ENCODE measurements around the gene TANC1.

TANC1 gene

DNA sequence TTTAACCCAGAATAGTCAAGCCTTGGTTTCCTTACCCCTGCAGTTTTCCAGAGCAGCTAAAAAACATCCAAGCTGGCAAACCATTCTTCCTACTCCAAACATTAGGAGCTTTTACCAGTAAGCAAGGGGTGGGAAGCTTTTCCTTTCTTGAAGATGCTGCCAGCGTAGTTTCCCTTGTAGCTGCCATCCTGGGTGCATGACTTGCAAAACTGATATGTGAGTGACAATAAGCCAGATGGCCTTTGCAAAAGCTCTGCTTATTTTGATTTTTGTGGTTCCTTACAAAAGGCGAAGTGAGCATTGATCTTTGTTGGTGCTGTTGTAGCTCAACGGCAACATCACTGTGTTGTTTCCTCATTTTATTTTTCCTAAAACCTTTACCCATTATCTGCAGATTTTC lies 179.2 kb downstream of the TANC1 start:
- DNase-seq, result no peak

DNA sequence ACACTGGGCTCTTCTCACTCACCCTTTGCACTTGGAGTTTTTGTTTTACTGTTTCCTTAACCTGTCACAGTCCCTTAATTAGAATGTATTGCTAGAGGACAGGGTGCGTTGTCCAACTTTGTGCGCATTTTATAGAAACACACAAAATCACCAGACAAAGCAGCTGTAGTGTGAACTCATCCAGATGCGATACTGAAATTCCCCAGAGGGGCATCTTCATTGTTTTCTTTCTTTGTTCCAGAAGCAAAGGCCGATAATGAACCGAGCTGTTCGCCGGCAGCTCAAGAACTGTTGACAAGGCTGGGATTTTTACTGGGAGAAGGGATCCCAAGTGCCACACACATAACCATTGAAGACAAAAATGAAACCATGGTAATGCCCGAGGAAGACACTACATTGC lies 180.5 kb downstream of the TANC1 start:
- DNase-seq, result no peak

DNA sequence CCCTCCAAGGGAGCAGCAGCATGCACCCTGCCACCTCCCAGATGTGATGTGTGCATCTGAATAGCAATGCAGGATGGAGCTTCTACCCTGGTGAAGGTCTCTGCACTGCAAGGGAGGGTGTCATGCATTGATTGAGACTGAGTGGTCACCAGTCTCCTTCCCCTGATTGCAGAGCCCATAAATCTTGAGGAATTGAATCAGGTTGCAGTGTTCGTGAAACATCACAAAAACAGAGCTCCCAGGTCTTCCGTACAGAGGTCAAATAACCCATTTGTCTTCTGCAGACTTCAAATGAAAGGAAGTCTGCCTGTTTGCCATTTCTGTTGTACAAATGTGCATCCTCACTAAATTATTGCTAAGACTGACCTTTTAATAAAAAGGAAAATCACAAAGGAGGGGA lies 181.3 kb downstream of the TANC1 start:
- no peak for DNase-seq

DNA sequence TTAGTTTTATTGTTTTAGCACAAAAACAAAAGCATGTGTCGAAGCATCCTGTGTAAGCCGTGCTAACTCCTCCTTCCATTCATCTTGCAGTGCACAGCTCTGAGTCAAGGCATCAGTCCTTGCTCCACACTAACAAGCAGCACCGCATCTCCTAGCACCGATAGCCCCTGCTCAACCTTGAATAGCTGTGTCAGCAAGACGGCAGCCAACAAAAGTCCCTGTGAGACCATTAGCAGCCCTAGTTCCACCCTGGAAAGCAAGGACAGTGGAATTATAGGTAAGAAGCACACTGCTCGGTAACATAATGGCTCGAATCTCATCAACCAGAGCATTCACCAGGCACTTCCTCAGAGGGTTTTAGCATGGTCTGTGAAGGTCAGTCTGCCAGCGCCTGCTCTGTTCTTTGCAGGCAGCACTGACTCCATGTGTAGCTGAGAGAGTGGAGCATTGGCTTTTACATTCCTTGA lies 181.9 kb downstream of the TANC1 start:
- DNase-seq, result no peak

DNA sequence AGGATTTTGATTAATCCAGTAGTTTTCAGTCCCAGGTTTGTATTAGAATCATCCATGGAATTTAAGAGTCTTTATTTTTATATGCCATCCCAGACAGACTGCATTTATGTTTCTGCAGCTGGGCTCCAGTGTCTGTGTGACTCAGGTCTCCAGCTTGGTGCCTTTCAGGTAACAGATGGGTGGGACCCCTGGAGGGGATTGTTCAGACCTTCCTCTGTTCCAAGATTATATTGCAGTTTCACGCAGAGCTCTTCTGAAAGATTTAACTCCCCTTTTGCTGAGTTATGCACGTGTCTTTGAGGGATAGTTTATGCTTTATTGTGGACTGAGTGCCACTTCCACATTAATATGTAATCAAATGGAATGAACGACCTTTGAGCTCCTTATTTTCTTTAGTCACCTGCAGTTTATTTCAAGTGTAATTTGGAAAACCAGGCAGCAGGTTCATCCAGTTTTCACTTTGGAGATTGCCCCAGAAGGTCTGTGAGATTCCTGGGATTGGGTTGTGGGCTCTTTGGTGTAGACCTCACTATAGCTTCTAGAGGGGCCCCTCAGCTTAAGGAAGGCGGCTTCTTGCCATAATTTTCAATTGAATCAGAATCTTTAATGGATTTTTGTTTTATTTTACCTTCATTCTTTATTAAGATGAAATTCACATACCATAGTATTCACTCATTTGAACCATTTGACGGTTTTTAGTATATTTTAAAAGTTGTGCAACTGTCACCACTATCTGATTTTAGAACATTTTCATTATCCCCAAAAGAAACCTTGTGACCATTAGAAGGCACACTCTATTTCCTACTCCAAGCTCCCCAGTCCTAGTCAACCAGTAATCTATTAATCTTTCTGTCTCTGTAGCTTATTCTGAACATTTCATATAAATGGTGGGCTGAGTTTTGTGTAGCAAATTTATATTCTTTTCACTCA lies 183.0 kb downstream of the TANC1 start:
- DNase-seq, result no peak

DNA sequence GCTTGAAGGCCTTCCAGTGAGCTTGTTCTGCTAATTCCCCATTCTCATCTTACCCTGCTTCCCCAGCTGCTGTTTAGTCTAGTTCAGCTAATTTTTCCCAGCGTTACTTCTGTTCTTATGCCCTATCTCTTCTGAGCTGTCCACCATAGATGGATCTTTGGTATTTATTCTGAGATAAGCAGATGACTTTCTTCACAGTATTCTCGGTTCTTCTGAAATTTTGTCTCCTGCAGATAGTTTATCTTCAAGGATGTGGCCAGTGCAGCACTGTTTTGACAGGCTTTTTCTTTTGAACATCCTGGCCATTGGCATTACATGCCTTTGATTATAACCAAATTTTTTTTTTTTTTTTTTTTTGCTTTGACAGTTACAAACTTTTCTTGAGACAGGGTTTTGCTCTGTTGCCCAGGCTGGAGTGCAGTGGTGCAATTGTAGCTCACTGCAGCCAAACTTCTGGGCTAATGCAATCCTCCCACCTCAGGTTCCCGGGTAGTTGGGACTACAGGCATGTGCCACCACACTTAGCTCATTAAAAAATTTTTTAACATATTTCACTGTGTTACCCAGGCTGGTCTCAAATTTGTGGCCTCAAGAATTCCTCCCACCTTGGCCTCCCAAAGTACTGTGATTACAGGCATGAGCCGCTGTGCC lies 183.8 kb downstream of the TANC1 start:
- DNase-seq, result no peak

DNA sequence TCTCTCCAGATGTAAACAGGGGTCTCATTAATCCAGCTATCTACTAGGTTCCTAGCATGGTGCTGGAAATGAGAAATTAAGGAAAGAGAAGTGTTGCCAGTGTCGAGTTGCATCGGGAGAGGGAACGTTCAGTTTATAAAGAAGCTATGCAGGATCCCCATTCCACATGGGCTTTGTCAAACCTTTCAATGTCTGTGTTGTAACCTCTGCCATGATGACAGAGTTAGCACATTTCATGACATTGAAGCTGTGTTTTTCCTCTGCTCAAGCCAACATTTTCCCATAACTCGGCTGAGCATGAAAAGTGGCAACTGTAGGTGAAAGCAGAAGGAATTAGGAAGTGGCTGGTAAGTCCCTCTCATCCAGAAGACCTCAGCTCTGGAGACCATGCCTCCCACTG lies 184.6 kb downstream of the TANC1 start:
- DNase-seq, result no peak

DNA sequence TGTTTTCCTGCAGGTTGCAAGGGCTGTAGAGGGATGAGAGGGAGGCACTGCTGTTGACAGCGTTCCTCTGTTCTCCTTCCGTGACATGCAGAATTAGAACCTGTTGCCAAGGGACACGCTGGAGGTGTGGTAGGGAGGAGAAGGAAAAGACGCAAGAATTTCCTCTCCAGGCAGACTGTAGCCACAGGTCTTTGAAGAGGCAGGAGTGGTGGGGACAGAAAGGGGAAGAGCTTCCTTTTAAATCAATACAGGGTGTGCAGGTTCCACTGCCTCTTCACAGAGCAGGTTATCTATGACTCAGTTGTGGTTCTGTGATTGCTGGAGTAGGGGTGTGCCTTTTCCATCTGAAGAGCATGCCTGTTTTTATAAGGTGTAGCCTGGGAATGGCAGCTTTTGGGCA lies 185.0 kb downstream of the TANC1 start:
- no peak for DNase-seq

DNA sequence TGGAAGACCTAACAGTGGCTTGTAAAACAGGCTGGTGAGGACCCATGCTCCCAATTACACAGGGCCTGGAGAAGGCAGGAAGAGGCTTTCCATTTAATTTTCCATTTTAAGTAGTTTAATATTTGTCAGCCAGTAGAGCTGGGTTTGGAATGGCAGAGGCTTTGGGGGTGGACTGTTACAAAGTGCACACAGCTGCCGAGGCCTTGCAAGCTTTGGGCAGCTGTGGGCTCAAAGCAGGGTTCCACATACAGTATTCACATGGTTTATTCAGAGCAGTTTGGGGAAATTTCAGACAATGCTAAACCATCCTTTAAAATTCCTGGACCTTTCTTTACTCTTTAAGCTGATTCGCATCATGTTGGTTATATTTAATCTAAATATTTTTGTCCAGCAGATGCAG lies 185.5 kb downstream of the TANC1 start:
- DNase-seq, result no peak

DNA sequence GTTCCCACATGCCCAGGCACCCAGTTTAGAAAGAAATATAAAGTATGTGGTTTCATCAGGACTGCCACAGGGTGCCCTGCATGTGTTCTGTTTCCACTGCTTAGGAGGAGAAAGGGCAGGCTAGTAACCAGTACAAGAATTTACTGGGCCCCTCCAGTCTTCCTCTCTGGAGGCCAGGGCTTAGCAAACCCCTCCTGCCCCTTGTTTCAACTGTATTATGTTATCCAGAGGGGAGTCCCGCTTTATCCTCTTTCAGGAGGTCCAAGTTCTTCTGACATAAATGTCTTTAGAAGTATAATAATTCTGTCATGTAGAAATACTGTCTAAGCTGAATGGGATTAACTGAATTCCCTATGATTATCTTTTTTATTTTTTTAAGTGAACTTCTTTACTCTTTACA lies 185.9 kb downstream of the TANC1 start:
- no peak for DNase-seq

DNA sequence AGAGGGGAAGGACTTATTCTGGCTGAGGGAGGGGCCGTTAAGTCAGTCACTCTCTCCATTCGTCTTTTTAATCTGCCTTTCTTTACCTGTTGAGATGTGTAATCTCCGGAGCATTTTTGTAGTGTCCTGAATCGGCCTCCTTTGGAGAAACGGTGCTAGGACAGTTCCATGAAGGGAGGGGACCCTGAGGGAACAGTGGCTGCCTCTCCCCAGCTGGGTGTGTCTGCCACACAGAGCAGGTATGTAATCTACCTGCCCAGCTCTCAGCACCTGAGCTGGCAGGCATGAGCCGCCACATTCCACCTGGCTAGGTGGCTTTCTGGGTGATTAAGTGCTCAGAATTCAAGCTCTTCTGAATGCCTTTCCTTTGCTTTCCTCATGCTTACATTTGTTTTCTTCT lies 186.9 kb downstream of the TANC1 start:
- no peak for DNase-seq

DNA sequence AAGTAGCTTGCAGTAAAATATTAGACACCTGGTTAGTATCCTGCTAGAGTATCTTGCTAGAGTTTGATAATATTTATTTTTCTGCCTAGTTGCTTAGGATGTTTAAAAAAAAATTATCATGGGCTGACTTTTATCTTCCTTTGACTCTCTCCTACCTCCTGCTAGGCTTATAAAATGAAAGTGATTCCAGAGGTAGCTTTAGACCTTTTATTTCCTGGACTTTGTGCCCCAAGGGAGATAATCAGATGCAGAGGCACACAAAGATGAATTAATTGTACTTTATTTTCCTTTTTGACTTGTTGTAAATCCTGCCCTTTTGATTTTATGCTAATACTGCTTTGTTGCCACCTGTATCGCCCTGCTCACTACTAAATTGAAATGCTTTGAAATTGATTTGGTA lies 187.4 kb downstream of the TANC1 start:
- DNase-seq, result no peak

DNA sequence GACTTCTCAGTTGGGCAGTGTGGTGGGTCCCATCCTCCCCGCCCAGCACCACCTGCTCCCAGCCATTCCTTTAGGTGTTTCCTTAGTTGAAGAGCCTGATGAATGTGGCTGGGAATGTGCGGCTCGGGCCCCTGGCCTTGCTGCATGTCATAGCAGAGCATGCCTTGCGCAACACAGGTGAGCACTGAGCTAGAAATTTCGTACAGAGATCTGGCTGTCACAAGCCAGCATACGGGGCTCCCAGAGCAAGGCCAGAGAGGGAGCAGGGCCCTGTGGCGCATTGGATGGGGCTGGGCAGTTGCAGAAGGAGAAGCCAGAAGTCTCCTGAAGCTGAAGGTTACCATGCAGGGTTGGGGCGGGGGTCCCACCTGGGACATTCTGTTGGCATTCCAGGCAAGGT lies 188.4 kb downstream of the TANC1 start:
- DNase-seq, result no peak

DNA sequence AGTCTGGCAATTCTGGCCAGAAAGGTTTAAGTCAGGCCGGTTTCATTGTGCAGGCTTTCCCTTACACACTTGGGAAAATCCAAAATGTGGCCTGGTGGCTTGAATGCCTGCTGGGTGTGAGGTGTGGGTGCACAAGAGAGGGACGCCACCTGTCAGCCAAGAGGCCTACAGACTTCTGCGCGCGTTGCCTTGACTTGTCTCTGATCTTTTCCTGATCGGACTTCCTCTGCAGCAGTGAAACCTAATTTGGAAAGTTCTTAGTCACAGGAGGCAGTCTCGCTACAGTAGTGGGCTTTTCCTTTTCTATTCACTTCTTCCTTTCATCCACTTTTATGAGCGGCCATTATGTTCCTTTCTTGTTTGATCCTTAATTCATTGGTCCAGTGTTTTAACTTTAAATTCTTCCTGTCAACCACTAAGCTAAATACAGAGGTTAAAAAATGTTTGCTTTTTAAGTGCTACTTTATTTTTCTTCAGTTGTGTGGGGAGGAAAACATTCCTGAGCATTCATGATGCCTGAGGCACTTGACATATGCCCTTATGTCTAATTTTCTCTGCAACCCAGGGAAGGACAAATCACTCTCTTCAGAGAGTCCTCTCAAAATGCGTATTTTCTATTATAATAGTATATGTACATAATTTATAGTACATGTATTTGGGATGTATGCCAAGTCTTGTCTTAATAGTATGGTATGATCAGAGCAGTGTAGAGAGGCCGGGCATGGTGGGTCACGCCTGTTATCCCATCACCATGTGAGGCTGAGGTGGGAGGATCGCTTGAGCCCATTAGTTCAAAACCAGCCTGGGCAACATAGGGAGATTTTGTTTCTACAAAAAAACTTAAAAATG lies 189.1 kb downstream of the TANC1 start:
- DNase-seq, result peak in 1 of 2 donors; percentile 4

DNA sequence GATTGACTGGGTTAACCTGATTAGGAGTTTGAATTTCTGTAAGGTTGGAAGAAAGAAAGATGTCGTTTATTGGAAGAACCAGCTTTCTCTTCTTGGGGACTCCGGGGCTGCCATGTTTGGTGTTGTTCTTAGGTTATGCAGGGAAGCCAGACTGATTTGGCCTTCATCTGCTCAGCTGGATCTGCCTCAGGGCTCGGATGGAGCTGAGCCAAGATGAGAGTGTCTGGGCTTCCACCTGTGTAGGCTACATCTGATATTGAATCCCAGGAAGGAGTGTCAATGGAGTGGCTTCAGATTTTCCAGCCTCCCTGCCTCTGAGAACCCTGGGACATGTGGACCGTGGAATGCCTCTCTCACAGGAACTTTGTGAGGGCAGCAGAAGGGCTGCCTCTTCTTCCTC lies 192.0 kb downstream of the TANC1 start:
- no peak for DNase-seq

DNA sequence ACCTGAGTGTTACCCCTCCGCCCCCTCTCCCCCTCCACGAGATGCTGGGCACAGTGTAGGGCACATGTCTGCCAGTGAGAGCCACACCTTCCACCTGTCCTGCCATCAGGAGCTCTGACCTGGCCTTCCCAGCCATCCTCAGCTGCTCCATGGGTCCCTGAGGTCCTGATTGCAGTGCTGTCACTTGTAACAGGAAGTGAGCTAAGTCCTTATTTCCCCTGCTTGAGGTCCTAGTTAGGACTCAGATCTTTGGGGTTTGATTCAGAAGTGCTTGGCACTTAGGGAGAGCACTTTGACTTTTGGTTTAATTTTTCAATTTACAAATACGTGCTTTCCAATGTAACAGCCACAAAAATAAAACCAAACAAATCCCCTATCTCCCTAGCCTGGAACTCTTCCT lies 192.5 kb downstream of the TANC1 start:
- DNase-seq, result no peak

DNA sequence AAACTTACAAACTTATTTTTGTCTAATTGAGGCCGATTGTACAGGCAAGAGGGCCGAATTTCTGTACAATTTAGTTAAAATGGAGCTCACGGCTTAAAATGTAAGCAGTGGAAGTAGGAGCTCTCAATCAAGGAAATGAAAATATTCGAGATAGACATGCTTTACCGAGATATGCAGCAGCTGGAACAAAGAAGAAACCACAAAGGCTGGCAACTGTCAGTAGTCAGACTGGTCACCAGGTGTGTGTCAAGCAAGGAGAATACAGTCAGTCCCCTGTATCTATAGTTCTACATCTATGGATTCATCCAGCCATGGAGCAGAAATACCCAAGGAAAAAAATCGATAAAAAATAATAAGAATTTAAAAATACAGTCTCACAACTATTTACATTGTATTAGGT lies 195.5 kb downstream of the TANC1 start:
- DNase-seq, result no peak

DNA sequence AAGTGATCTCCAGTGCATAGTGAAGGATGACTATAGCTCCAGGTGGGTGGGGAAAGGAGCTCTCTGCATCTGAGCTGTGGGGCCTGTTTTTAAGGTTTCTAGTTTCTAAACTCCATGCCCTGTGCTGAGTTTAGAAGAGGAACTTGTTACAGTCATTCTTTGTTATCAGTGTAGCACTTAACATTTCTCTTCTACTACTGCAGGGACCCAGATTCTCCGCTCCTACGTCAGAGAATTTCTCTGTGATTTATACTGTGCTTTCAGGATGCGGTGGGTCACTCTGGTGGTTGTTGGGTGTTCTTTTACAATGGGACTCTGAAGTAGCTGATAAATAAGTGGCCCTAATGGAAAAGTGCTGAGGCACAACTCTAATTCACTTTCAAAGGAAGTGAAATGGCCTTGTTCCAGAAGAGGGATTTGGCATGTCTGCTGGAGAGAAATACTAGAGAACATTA lies 196.0 kb downstream of the TANC1 start:
- DNase-seq, result no peak

DNA sequence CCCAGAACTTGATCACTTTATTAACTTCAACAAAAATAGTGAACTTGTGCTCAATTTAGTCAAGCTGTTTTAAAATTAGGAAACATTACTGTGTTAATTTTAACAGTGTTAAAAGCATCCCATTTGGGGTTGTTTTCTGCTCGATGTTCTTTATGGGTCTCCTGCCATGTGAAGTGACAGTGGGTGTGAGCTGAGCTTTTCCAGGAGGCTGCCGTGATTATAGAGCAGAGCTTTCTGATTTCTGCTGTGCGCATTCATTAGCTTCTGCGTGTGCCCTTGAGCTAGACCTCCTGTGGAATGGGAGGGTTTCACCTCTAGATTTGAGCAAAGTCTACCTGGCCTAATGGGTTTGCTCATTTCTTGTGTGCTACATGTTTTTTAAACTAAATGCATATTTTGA lies 196.6 kb downstream of the TANC1 start:
- no peak for DNase-seq

DNA sequence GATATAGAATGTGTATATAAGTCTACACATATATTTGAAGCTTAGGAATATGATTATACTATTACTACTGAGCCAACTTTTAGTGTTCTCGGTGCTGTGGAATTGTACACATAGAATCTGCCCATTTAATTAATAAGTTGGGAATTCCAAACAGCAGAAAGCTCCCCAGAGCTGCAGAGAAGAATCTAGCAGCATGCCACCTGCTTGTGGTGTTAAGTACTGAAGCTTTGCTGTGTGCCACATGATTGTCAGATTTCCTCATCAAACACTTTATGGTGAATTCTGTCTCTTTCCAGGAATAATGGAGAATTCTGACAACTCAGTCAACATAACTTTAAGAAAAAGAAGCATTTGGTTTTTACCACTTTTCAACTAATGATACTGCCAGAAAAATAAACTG lies 200.3 kb downstream of the TANC1 start:
- no peak for DNase-seq

DNA sequence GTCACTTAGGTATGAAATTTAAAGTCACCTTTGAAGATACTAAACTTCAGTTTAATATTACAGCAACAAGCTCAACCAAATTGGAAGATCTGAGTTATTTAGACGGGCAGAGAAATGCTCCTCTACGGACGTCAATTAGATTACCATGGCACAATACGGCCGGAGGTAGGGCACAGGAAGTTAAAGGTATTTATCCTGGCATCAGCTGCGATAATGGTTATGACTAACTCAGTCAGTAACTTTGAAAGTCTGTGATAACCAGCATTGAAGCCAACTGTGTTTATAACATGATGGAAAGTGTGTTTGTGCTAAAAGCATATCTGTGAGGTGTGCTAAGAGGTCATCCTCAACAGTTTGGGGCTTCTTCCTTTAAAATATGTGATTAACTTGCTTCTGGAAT lies 200.7 kb downstream of the TANC1 start:
- no peak for DNase-seq

DNA sequence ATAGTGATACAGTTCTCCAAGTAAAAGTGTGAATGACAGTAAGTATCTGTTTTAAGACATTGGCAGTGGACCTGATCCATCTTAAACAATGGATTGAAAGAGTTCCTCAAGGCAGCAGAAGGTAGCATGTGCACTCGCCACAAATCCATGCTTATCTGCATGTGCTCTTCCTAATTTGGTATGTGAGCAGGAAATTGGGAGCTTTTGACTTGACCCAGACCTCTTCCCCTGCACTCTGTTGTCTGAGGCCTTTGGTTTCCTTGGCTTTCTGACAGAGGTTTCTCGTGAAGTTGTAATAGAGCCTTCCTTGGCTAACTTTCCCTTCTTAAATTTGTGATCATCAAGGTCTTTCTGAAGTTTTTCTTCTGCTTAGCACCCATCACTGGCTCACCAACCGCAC lies 204.0 kb downstream of the TANC1 start:
- no peak for DNase-seq

DNA sequence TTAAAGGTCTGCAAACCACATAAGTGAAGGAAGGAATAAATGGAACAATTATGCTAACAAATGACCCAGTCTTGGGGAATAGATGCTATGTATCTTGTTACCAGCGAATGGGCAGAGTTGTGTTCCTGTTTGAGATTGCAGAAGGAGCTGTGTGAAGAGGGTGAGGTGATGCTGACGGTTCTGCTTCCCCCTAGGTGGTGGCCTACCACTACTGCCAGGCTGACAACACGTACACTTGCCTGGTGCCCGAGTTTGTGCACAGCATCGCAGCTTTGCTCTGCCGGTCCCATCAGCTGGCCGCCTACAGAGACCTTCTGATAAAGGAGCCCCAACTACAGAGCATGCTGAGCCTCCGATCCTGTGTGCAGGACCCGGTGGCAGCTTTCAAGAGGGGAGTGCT lies 206.3 kb downstream of the TANC1 start:
- DNase-seq, result no peak
